ENCODE measurements around the gene TMEM98. TPM values are rescaled to one million over a fixed set of nuclear protein-coding genes. Genes with fewer than 3 reads are reported as not detected.

Gene TMEM98
- total and polyA plus RNA-seq, 2 donors from 2014 or later: 44.0 to 57.1 TPM

- Histone ChIP-seq H3K4me3 (ENCODE audit: low read length in 3 of 3) (no peak overlapping the region), H3K27me3 (ENCODE audit: control insufficient read depth, insufficient read depth, low read length) (no peaks in the 10 kb centered on the region), H3K27ac (ENCODE audit: low read depth in 2 of 2, low read length in 2 of 2) (no peak overlapping the region), H3K9ac (ENCODE audit: low read length in 3 of 3) (no peak overlapping the region), H3K9me3 (ENCODE audit: control insufficient read depth in 2 of 3, insufficient read depth in 1 of 3, low read length in 3 of 3) (no peaks in the 10 kb centered on the region), H3K4me1 (ENCODE audit: control insufficient read depth in 2 of 3, insufficient read depth in 2 of 3, low read depth in 1 of 3, low read length in 3 of 3) (no peaks in the 10 kb centered on the region), H3K36me3 (ENCODE audit: control insufficient read depth in 2 of 3, insufficient read depth in 3 of 3, low read length in 3 of 3) (peaks cover 0 to 4% (median 0%) of the 10 kb centered on the region in 3 donors)
- TF ChIP-seq CTCF (IDR thresholded peaks at IDR 0.05; ENCODE audit: borderline replicate concordance, extremely low read depth, insufficient read depth): no peak
- DNase-seq (peak in 1 of 5 donors; percentile 28), FAIRE-seq (no peak)
- intact Hi-C loops (cut with DNase I): no loop called here
Observed at GRCh38 chr17:32944248-32945020, 16.5 kb downstream of the TMEM98 start.

- FAIRE-seq: no peak
Observed at GRCh38 chr17:32946375-32947135, 18.6 kb downstream of the TMEM98 start.

GRCh38 chr17:32947736-32948135, 19.8 kb downstream of the TMEM98 start:
- intact Hi-C loops (cut with DNase I): no loop called here
- Histone ChIP-seq H3K4me3 (ENCODE audit: low read length in 3 of 3) (no peak overlapping the region), H3K9me3 (ENCODE audit: control insufficient read depth in 2 of 3, insufficient read depth in 1 of 3, low read length in 3 of 3) (no peaks in the 10 kb centered on the region), H3K36me3 (ENCODE audit: control insufficient read depth in 2 of 3, insufficient read depth in 3 of 3, low read length in 3 of 3) (no peaks in the 10 kb centered on the region), H3K27ac (ENCODE audit: low read depth in 2 of 2, low read length in 2 of 2) (no peak overlapping the region), H3K27me3 (ENCODE audit: control insufficient read depth, insufficient read depth, low read length) (no peaks in the 10 kb centered on the region), H3K4me1 (ENCODE audit: control insufficient read depth in 2 of 3, insufficient read depth in 2 of 3, low read depth in 1 of 3, low read length in 3 of 3) (no peaks in the 10 kb centered on the region), H3K9ac (ENCODE audit: low read length in 3 of 3) (no peak overlapping the region)
- DNase-seq (no peak), FAIRE-seq (no peak)
- TF ChIP-seq CTCF (IDR thresholded peaks at IDR 0.05; ENCODE audit: borderline replicate concordance, extremely low read depth, insufficient read depth): no peak

More at GRCh38 chr17:32946375-32947135, 18.6 kb downstream of the TMEM98 start:
- TF ChIP-seq CTCF (IDR thresholded peaks at IDR 0.05; ENCODE audit: borderline replicate concordance, extremely low read depth, insufficient read depth): no peak
- Histone ChIP-seq H3K4me1 (ENCODE audit: control insufficient read depth in 2 of 3, insufficient read depth in 2 of 3, low read depth in 1 of 3, low read length in 3 of 3) (no peaks in the 10 kb centered on the region), H3K36me3 (ENCODE audit: control insufficient read depth in 2 of 3, insufficient read depth in 3 of 3, low read length in 3 of 3) (no peaks in the 10 kb centered on the region), H3K4me3 (ENCODE audit: low read length in 3 of 3) (no peak overlapping the region), H3K27ac (ENCODE audit: low read depth in 2 of 2, low read length in 2 of 2) (no peak overlapping the region), H3K27me3 (ENCODE audit: control insufficient read depth, insufficient read depth, low read length) (no peaks in the 10 kb centered on the region), H3K9ac (ENCODE audit: low read length in 3 of 3) (no peak overlapping the region), H3K9me3 (ENCODE audit: control insufficient read depth in 2 of 3, insufficient read depth in 1 of 3, low read length in 3 of 3) (no peaks in the 10 kb centered on the region)
- DNase-seq: peak in 2 of 5 donors; percentile 29 to 39
- intact Hi-C loops (cut with DNase I): no loop called here
